ENCODE measurements around the gene LMO7. TPM values are rescaled to one million over a fixed set of nuclear protein-coding genes. Genes with fewer than 3 reads are reported as not detected.
"Not testable (repeated sequence)": the region's sequence is repeated elsewhere in the genome, so short reads cannot be mapped to it uniquely, and the experiment has no call there.

Gene LMO7
- total RNA-seq, 1 donor from 2014 or later, result 239 TPM

DNA sequence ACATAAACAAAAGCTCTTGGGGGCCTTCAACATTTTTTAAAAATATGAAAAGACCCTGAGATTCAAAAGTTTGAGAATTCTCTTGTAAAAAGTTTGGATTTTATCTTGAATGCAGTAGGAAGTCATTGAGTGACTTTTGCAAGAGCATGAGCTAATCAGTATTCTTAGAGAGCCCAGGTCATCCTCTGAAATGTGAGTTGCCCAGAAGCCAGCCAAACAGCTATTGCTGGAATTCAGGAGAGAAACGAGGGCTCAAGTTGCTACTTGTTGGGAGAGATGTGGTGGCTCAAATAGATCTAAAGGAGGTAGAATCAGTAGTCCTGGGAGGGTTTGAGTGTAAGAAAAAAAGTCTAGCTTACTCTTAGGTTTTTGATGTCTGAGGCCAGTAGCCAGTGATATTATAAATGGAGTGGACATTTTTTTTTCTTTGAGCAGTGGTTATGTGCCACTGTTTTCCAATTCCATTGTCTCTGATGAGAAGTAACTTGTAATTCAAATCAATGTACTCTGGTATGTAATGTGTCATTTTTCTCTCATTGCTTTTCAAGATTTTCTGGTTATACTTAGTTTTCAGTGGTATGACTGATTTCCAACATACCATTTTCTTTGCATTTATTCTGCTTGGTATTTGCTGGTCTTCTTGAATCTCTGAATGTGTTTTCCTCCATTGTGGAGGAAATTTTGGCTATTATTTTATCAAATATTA, 30.7 kb downstream of the LMO7 start:
- Mint-ChIP-seq H3K27ac (ENCODE audit: unreplicated experiment) (peak overlapping the region; percentile 73), H3K27me3 (ENCODE audit: unreplicated experiment) (no peaks in the 10 kb centered on the region), H3K4me3 (ENCODE audit: unreplicated experiment) (no peak overlapping the region), H3K4me1 (ENCODE audit: unreplicated experiment) (peaks cover 50% of the 10 kb centered on the region), H3K36me3 (ENCODE audit: unreplicated experiment) (peaks cover 14% of the 10 kb centered on the region), H3K9me3 (ENCODE audit: unreplicated experiment) (peaks cover 5% of the 10 kb centered on the region)
- TF ChIP-seq, protein P1, sequence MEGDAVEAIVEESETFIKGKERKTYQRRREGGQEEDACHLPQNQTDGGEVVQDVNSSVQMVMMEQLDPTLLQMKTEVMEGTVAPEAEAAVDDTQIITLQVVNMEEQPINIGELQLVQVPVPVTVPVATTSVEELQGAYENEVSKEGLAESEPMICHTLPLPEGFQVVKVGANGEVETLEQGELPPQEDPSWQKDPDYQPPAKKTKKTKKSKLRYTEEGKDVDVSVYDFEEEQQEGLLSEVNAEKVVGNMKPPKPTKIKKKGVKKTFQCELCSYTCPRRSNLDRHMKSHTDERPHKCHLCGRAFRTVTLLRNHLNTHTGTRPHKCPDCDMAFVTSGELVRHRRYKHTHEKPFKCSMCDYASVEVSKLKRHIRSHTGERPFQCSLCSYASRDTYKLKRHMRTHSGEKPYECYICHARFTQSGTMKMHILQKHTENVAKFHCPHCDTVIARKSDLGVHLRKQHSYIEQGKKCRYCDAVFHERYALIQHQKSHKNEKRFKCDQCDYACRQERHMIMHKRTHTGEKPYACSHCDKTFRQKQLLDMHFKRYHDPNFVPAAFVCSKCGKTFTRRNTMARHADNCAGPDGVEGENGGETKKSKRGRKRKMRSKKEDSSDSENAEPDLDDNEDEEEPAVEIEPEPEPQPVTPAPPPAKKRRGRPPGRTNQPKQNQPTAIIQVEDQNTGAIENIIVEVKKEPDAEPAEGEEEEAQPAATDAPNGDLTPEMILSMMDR (IDR thresholded peaks at IDR 0.05), result no peak
- no peak for DNase-seq (ENCODE audit: extremely low spot score, unreplicated experiment)

DNA sequence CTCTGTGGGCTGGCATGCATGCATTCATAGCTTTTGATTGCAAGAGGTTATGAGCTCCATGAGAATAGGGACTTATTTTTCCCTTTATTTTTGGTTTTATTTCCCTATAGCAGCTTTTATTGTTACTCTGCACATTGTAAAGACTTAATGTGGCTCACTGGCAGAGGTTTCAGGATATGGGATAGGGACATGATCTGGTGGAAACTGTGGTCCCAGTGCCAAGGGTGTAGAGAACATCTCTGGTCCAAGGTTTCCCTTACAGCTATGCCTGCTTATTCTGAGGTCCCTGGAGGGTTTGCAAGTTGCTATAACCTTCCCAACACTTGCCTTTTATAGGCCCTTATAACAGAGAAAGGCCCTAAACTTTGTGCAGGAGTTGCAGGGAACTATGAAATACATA, 33.6 kb downstream of the LMO7 start:
- H3K27ac Mint-ChIP-seq (ENCODE audit: unreplicated experiment), result peak overlapping the region; percentile 7
- TF ChIP-seq, protein P1 (IDR thresholded peaks at IDR 0.05), result no peak
- no peaks in the 10 kb centered on the region for H3K27me3 Mint-ChIP-seq (ENCODE audit: unreplicated experiment)
- H3K4me3 Mint-ChIP-seq (ENCODE audit: unreplicated experiment), result no peak overlapping the region
- H3K4me1 Mint-ChIP-seq (ENCODE audit: unreplicated experiment), result peaks cover 71% of the 10 kb centered on the region
- peaks cover 9% of the 10 kb centered on the region for H3K36me3 Mint-ChIP-seq (ENCODE audit: unreplicated experiment)
- DNase-seq (ENCODE audit: extremely low spot score, unreplicated experiment), result no peak
- H3K9me3 Mint-ChIP-seq (ENCODE audit: unreplicated experiment), result peaks cover 5% of the 10 kb centered on the region

DNA sequence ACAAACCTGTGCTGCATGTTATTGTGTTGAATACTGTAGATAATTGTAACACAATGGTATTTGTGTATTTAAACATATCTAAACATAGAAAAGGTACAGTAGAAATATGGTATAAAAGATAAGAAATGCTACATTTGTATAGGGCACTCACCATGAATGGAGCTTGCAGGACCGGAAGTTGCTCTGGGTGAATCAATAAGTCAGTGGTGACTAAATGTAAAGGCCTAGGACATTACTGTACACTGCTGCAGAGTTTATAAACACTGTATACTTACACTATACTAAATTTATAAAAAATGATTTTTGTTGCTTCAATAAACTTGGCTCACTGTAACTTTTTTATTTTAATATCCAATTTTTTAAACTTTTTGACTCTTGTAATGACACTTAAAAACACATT, 34.4 kb downstream of the LMO7 start:
- no peak overlapping the region for H3K4me3 Mint-ChIP-seq (ENCODE audit: unreplicated experiment)
- H3K27ac Mint-ChIP-seq (ENCODE audit: unreplicated experiment), result peak overlapping the region; percentile 7
- peaks cover 9% of the 10 kb centered on the region for H3K36me3 Mint-ChIP-seq (ENCODE audit: unreplicated experiment)
- H3K9me3 Mint-ChIP-seq (ENCODE audit: unreplicated experiment), result peaks cover 5% of the 10 kb centered on the region
- H3K4me1 Mint-ChIP-seq (ENCODE audit: unreplicated experiment), result peaks cover 79% of the 10 kb centered on the region
- TF ChIP-seq, protein P1 (IDR thresholded peaks at IDR 0.05), result no peak
- no peaks in the 10 kb centered on the region for H3K27me3 Mint-ChIP-seq (ENCODE audit: unreplicated experiment)
- DNase-seq (ENCODE audit: extremely low spot score, unreplicated experiment), result no peak

DNA sequence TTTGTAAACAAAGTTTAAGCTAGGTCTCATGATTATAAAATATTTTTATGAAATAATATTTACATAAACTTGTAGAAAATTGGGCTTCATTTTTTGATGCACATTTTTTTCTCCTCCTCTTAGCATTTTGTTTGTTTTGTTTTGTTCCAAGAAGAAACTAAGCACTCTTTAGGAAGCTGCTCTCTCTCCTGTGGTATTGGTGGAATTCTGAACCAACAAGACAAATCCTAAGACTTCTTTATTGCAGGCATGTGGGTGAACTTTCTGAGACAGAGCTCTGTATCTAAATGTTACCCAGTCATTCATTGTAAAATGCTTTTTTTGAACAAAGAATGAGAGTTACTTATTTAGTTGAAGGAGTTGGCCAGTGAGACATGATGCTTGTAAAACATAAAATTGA, 39.3 kb downstream of the LMO7 start:
- H3K36me3 Mint-ChIP-seq (ENCODE audit: unreplicated experiment), result peaks cover 12% of the 10 kb centered on the region
- TF ChIP-seq, protein P1 (IDR thresholded peaks at IDR 0.05), result no peak
- H3K27me3 Mint-ChIP-seq (ENCODE audit: unreplicated experiment), result no peaks in the 10 kb centered on the region
- no peak for DNase-seq (ENCODE audit: extremely low spot score, unreplicated experiment)
- H3K4me3 Mint-ChIP-seq (ENCODE audit: unreplicated experiment), result peak overlapping the region; percentile 66
- H3K4me1 Mint-ChIP-seq (ENCODE audit: unreplicated experiment), result peaks cover 70% of the 10 kb centered on the region
- no peaks in the 10 kb centered on the region for H3K9me3 Mint-ChIP-seq (ENCODE audit: unreplicated experiment)
- H3K27ac Mint-ChIP-seq (ENCODE audit: unreplicated experiment), result peak overlapping the region; percentile 89

DNA sequence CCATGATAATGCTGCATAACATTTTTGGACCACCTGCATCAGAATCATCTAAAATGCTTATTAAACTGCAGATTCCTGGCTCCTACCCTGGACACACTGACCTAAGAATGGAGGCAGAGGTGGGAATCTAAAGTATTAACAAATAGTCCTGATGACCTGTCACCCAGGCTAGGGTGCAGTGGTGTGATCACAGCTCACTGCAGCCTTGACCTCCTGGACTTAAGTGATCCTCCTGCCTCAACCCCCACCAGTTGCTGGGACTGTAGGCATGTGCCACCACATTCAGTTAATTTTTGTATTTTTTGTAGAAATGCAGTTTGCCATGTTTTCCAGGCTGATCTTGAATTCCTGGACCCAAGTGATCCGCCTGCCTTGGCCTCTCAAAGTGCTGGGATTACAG, 43.3 kb downstream of the LMO7 start:
- H3K27me3 Mint-ChIP-seq (ENCODE audit: unreplicated experiment), result no peaks in the 10 kb centered on the region
- peaks cover 45% of the 10 kb centered on the region for H3K4me1 Mint-ChIP-seq (ENCODE audit: unreplicated experiment)
- DNase-seq (ENCODE audit: extremely low spot score, unreplicated experiment), result no peak
- no peak overlapping the region for H3K4me3 Mint-ChIP-seq (ENCODE audit: unreplicated experiment)
- TF ChIP-seq, protein P1 (IDR thresholded peaks at IDR 0.05), result no peak
- H3K27ac Mint-ChIP-seq (ENCODE audit: unreplicated experiment), result no peak overlapping the region
- H3K36me3 Mint-ChIP-seq (ENCODE audit: unreplicated experiment), result peaks cover 23% of the 10 kb centered on the region
- H3K9me3 Mint-ChIP-seq (ENCODE audit: unreplicated experiment), result peaks cover 7% of the 10 kb centered on the region

DNA sequence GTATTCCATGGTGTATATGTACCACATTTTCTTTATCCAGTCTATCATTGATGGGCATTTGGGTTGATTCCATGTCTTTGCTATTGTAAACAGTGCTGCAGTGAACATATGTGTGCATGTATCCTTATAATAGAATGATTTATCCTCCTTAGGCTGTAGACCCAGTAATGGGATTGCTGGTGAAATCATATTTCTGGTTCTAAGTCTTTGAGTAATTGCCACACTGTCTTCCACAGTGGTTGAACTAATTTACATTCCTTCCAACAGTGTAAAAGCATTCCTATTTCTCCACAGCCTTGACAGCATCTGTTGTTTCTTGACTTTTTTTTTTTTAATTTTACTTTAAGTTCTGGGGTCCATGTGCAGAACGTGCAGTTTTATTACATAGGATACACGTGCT, 44.1 kb downstream of the LMO7 start:
- not testable (repeated sequence) for H3K27me3 Mint-ChIP-seq (ENCODE audit: unreplicated experiment); H3K27ac Mint-ChIP-seq (ENCODE audit: unreplicated experiment); H3K4me3 Mint-ChIP-seq (ENCODE audit: unreplicated experiment); DNase-seq (ENCODE audit: extremely low spot score, unreplicated experiment); H3K9me3 Mint-ChIP-seq (ENCODE audit: unreplicated experiment)
- peaks cover 43% of the 10 kb centered on the region for H3K4me1 Mint-ChIP-seq (ENCODE audit: unreplicated experiment)
- H3K36me3 Mint-ChIP-seq (ENCODE audit: unreplicated experiment), result peaks cover 23% of the 10 kb centered on the region
